Urothelium cell line (cell line): ENCODE results near the gene KATNA1.
"Not testable (repeated sequence)": the region's sequence is repeated elsewhere in the genome, so short reads cannot be mapped to it uniquely, and the experiment has no call there.

Source experiments
- DNase-seq: peaks from one replicate; pipeline ENCODE4 v3.0.0; 2011; ENCODE audit warnings: low spot score, mixed read lengths
- FAIRE-seq: peaks from 2 replicates; lab custom pipeline; 2011; peaks lifted over from hg19 to GRCh38; lab: Jason Lieb, UNC

Gene KATNA1

GRCh38 chr6:149648148-149649145 is at the start of gene KATNA1:
KATNA1 (minus strand) TSS chr6:149648714; CDS start chr6:149638547, 10,167 bp downstream.
- DNase-seq (peak; percentile 97), FAIRE-seq (peak; percentile 61)

GRCh38 chr6:149698175-149698574 is 49.7 kb upstream of the KATNA1 start:
- FAIRE-seq = no peak

GRCh38 chr6:149696901-149697300 is 48.4 kb upstream of the KATNA1 start:
- DNase-seq = no peak
- no peak for FAIRE-seq

More at GRCh38 chr6:149698175-149698574, 49.7 kb upstream of the KATNA1 start:
- DNase-seq = no peak

GRCh38 chr6:149694921-149695320 is 46.4 kb upstream of the KATNA1 start:
- no peak for FAIRE-seq
- no peak for DNase-seq

GRCh38 chr6:149691201-149691600 is 42.7 kb upstream of the KATNA1 start:
- FAIRE-seq (no peak), DNase-seq (no peak)

- FAIRE-seq = no peak
These were observed 37.7 kb upstream of the KATNA1 start for GRCh38 chr6:149686230-149686629.

GRCh38 chr6:149683256-149683859 is 34.8 kb upstream of the KATNA1 start:
- FAIRE-seq (no peak), DNase-seq (no peak)

More at GRCh38 chr6:149686230-149686629, 37.7 kb upstream of the KATNA1 start:
- no peak for DNase-seq

- DNase-seq, FAIRE-seq: not testable (repeated sequence)
These were observed 33.3 kb upstream of the KATNA1 start for GRCh38 chr6:149681845-149682244.

GRCh38 chr6:149681209-149681608 is 32.7 kb upstream of the KATNA1 start:
- FAIRE-seq = no peak

GRCh38 chr6:149680503-149680902 is 32.0 kb upstream of the KATNA1 start:
- FAIRE-seq (no peak), DNase-seq (no peak)

More at GRCh38 chr6:149681209-149681608, 32.7 kb upstream of the KATNA1 start:
- no peak for DNase-seq

GRCh38 chr6:149672265-149672664 is 23.8 kb upstream of the KATNA1 start:
- FAIRE-seq, DNase-seq: not testable (repeated sequence)

GRCh38 chr6:149660028-149660427 is 11.5 kb upstream of the KATNA1 start:
- FAIRE-seq (no peak), DNase-seq (no peak)

- FAIRE-seq = no peak
- DNase-seq = no peak
These were observed 8.9 kb upstream of the KATNA1 start for GRCh38 chr6:149657441-149657840.

- no peak for FAIRE-seq
- DNase-seq = no peak
These were observed 2.5 kb upstream of the KATNA1 start for GRCh38 chr6:149651056-149651455.

GRCh38 chr6:149646599-149646998 is 1.9 kb downstream of the KATNA1 start:
- FAIRE-seq = no peak
- DNase-seq = no peak

GRCh38 chr6:149642829-149643580 is 5.5 kb downstream of the KATNA1 start:
- FAIRE-seq (no peak), DNase-seq (no peak)

- FAIRE-seq = no peak
- DNase-seq = no peak
These were observed 12.4 kb downstream of the KATNA1 start for GRCh38 chr6:149636124-149636523.

- DNase-seq = no peak
- FAIRE-seq = no peak
These were observed 14.2 kb downstream of the KATNA1 start for GRCh38 chr6:149634315-149634714.

GRCh38 chr6:149628875-149629510 is 19.5 kb downstream of the KATNA1 start:
- no peak for FAIRE-seq
- no peak for DNase-seq

GRCh38 chr6:149627672-149628071 is 20.8 kb downstream of the KATNA1 start:
- no peak for FAIRE-seq
- no peak for DNase-seq
